ENCODE results near the gene NLRC3.

DNA sequence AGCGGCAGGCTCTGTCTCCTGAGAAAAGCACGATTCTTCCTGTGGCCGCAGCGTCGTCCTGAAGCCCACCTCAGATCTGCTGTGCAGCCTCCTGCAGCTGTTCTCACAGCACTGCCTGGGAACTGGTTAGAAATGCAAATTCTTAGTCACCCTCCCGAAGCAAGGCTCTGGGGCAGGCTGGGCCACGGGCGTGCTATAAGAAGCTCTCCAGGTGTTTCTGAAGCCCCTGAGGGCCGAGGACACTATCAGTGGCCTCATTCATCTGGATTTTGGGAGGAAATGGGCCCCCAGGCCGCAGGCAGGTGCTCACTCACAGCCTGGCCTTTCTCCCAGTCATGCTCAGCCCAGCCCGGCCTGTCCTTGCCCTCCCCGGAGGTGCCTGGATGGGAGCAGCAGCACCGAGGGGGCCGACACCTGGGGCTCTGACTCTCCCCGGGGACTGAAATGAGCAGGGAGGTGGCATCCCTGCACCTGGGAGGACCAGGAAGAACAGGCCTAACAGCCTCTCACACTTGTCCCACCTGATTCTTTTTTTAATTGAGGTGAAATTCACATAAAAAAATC lies 10.4 kb upstream of the NLRC3 start:
- TF ChIP-seq EZH2phosphoT487 (IDR thresholded peaks at IDR 0.05; ENCODE audit: insufficient read depth, low read depth) (no peak), EZH2 (IDR thresholded peaks at IDR 0.05; ENCODE audit: insufficient read depth, poor library complexity, severe bottlenecking) (no peak)
